NCI-H524 treated with DMSO at 0.1 percent for 48 hours (cell line): ENCODE data around the gene SYT12.
"Not testable (repeated sequence)": the region's sequence is repeated elsewhere in the genome, so short reads cannot be mapped to it uniquely, and the experiment has no call there.

Source experiments
- DNase-seq: peaks from one replicate; lab custom pipeline; 2025; lab: John Stamatoyannopoulos, UW

Gene SYT12

DNA sequence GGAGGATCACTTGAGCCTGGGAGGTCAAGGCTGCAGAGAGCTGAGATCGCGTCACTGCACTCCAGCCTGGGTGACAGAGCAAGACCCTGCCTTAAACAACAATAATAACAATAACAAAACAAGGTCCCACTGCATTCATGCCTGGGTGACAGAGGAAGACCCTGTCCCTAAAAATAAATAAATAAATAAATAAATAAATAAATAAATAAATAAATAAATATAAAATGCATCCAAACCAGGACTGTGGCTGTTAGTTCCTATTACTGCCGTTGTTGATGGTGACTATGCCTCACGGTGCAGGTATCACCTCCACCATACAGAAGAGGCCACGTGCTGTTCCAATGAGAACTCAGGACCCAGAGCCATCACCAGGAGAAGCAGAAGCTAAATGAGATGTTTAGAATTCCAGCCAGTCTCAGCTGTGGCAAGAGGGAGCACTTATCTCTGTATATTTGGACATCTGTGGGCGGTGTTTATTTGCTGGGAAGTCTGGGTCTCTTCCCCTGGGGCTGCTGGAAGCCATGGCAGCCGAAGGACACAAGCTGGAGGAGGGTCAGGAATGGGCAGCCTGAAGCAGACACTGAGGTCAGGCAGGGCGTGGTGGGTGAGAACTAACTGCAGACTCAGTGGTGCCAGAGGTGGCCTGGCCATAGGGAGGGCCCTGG is 26.2 kb upstream of the SYT12 start:
- no peak for DNase-seq

DNA sequence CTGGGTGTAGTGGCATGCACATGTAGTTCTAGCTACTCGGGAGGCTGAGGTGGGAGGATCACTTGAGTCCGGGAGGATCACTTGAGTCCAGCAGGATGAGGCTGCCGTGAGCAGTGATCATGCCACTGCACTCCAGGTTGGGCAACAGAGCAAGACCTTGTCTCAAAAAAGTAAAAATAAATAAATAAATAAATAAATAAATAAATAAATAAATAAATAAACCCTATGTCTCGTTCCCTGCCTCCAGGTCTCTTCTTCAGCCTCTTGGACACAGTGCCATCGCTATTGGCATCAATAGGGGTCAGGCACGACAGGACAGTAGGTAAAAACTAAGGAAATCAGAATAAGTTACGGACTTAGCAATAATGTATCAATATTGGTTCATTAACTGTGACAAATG is 23.4 kb upstream of the SYT12 start:
- DNase-seq, result no peak

DNA sequence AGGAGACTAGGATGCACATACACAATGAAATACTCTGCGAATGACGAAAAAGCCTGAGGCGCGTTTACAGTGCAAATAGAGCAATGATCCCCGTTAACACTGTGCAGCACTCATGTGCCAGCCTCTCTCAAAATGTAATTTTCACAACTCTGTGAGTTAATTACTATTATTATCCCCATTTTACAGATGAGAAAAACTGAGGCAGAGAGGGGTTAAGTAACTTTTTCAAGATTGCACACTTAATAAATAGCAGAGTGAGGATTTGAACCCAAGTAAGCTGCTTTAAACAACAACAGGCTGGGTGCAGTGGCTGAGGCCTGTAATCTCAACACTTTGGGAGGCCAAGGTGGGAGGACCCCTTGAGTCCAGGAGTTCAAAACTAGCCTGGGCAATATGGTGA is 21.6 kb upstream of the SYT12 start:
- no peak for DNase-seq

DNA sequence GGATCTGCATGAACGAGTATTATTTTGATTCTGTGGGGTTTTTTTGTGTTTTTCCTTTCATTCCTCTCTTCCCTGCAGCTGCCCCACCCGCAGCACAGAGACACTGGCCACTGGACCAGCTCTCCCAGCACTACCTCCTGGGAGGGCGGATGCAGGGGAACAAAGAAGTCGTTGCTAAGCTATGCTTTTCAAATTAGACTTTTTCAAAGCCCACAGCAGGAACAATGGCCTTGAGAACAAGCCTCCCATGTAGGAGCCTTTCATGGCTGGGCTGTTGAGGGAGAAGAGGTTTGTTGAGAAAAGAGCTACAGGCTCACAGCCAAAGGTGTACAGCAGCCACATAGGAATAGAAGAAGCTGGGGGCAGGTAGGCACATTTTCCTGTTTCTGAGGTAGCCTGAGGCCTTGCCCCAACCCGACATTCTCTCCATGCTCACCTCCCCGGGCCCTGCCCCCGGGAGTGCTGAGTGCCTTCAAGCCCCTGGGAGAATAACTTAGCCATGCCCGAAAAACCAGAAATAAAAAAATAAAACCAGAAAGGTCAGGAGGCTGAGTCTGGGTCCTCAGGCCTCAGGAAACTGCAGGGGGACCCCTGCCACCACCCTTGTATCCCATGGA is 20.5 kb upstream of the SYT12 start:
- DNase-seq, result no peak

DNA sequence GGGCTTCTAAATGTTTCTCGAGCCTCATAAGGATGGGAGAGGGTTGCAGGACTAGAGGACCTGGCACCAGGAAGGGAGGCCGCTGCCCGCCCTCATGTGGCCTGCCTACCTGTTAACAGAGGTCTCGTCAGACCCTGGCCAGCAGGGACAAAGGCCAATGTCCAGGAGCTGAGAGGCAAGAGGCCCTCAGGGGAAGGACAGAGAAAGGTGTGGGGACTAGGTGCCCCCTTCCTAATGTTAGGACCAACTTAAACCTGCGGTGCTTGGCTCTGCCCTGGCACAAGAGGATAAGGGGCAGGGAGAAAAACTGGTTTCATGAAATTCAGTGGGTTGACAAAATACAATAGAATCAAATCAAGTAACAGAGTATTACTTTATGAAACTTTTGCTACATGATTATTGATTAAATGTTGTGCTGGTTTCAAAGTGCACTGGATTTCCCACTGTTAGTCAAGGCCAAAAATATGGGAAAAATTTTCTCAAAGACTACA is 20.0 kb upstream of the SYT12 start:
- no peak for DNase-seq

DNA sequence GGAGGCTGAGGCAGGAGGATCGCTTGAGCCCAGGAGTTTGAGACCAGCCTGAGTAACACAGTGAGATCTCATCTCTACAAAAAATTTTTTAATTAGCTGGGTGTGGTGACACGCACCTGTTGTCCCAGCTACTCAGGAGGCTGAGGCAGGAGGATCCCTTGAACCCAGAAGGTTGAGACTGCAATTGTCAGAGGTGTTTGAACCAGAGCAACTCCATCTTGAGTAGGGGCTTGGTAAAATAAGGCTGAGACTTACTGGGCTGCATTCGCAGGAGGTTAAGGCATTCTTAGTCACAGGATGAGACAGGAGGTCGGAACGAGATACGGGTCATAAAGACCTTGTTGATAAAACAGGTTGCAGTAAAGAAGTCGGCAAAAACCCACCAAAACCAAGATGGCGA is 17.7 kb upstream of the SYT12 start:
- DNase-seq, result not testable (repeated sequence)

DNA sequence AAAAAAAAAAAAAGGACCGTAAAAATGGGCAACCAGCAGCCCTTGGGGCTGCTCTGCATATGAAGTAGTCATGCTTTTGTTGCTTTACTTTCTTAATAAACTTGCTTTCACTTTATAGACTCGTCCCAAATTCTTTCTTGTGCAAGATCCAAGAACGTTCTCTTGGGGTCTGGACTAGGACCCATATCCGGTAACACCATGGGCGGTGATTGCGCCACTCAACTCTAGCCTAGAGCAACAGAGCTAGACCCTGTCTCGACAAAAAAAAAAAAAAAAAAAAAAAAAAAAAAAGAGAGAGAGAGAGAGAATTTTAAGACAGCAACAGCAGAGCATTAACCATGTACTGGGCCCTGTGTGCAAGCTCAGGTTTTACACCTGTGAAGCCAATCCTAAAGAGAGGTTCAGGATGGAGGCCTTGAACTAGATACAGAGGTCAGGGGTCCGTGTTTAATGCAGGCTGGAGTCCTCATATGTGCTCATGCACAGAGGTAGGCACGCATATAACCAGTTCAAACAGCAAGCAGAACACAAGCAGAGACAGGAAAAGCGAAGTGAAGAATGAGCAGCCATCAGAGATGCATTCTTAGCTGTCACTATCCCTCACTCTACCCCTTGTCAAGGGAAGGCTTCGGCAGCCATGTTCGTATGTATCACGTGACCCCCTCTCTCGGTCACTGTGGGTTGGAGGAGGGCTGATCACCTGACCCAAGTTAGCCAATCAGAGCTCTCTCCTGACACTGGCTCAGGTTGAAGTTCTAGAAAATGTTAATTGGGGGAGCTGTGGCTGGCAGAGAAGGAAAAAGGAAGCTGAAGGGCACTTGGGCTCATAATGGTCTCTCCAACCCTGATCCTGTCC is 16.7 kb upstream of the SYT12 start:
- no peak for DNase-seq

DNA sequence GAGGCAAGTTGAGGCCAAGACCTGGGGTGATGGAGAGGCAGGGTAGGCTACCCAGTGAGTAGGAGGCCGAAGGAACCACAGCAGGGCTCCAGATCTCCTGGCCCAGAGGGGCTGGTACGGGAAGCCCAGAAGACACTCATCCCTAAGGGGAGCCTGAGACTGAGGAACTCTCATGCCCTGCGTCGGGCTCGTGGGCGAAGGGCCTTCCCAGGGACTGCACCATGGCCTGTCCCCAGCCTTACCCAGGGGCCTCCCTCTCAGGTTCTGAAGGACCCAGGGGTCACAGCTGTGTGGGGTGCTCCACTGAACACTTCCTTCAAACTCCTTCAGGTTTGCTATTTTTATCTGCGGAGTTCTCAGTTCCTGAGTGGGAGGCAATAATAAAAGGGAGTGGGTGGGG is 15.8 kb upstream of the SYT12 start:
- DNase-seq, result no peak

DNA sequence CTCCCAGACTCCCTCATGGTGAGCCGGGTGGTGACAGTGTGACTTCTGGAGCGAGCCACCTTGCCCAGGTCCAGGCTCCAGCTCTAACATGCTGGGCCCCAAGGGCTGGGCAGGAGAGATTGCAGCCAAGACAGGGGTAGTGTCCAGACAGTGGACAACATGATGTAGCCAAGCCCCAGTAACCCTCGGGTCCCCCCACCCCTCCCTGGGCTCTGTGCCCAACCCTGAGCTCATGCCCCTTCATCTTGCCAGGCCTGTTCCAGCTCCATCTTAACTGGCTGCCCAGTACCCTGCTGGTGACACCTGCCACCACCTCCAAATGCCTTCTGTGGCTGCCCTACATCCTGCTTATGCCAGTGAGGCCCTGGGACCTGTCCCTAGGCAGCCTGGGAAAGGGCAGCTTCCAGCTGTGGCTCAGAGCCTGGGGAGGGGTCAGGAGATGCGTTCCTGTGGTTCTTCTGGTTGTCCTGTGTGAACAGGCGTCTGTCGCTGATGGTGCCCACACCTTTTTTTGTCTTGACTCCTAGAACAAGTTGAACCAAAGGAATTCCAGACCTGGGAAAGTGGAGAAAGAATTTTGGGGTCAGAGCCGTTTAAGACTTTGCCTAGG is 12.5 kb upstream of the SYT12 start:
- no peak for DNase-seq

DNA sequence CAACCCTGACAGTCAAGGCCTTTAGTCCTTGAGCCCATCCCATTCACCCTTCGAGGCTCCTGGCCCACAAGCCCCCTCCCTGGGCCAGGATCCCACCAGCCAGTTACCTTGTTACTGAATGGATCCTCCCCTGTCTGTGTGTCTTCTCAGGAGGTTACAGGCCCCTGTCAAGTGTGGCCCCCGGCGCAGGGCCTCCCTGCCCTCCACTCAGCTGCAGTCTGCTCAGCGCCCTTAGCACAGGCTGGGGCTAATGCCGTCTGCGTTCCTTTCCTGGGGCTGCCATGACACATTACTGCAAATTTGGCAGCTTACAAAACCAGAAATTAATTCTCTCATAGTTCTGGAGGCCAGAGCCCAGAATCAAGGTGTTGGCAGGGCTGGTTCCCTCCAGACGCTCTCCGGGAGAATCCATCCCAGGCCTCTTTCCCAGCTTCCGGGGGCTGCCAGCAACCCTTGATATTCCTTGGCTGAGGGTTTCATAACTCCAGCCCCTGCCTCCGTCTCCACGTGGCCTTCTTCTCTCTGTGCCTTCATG is 9.4 kb upstream of the SYT12 start:
- DNase-seq, result no peak

DNA sequence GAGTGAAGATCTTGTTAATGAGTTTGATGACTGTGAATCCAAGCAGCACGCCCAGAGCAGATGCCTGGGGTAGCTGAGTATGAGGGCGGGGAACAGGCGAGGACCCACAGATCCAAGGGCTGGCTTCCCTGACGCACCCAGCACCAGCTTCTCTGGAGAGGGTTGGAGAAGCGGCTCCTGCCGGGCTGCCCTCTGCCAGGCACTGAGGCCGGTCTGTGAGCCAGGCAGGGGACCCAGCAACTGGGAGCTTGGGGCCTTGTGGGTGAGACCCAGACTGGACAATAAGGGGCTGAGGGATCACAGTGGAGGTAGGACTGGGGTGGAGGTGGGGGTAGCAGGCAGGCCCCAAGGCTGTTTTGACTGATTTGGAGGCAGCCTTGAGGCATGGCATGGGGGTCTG is 8.6 kb upstream of the SYT12 start:
- no peak for DNase-seq

DNA sequence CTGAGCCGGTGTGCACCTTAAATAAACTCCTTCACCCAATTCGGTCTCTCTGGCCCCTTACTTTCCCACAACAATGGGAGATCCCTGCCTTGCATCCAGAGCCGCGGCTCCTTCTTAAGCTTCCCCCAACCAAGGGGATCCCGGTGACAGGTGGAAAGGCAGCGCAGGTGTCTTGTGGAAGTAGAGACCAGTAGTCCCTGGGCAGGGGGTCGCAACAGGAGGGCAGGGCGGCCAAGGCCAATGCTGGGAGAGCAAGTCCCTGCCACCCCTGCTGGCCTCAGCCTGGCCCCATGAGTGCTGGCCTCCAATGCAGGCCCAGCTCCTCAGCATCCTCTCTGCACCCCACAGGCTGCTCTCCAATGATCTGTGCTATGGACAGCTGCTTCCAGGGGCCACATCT is 7.9 kb upstream of the SYT12 start:
- DNase-seq, result no peak

DNA sequence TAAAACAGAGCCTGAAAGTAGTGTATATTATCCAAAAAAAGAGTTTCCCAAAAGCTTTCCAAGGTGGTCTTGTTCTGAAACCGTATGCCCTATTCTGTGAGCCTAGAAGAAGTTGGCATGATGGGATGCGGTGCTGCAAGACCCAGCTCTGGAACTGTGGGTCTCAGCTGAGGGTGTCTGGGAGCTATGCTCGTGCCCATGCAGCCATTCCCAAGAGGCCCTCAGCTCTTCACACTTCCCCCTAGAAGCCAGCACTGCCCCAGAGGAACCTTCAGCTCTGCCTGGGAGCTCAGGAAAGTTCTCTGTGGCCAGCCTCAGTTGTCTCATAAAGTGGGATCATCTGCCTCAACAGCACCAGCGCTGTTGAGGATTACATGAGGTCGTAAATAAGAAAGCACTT is 6.4 kb upstream of the SYT12 start:
- no peak for DNase-seq

DNA sequence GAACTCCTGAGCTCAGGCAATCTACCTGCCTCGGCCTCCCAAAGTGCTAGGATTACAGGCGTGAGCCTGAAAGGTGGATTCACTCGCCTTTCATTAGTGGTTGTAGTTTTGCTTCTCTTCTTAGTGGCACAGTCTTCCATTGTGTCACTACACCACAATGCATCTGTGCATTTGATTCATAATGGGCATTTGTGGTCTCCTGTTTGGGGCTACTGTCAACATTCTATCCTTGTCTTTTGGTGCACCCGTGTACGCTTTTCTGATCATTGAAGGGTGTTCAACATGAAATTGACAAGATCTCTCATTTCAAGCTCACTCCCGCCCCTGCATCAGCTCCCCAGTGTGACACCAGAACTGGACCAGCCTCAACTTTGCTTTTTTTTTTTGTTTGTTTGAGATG is 2.0 kb upstream of the SYT12 start:
- DNase-seq, result no peak

DNA sequence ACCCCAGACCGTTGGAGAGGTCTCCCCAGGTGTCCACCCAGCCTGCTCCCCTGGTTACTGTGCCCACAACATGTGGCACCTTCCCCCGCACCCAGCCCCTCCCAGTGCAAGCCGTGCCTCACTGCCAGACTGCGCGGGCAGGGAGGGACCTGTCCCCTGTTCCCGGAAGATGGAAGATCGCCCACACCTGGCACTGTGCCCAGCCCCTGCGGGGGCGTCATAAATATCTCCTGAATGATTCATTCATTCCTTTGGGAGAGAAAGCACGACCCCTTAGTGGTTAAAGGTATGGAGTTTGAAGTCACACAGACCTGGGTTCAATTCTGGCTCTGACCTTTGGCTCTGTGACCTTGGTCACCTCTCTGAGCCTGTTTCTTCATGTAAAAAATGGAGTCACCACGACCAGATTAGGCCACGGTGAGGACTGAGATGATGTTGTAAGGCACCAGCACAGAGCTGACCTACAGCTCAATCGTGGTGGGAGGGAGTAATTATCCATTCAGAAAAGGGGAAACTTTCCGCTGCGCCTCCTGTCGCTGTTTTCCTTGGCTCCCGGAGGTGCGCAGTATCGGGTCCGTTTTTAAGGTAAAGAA is 497 bp upstream of the SYT12 start:
- no peak for DNase-seq

DNA sequence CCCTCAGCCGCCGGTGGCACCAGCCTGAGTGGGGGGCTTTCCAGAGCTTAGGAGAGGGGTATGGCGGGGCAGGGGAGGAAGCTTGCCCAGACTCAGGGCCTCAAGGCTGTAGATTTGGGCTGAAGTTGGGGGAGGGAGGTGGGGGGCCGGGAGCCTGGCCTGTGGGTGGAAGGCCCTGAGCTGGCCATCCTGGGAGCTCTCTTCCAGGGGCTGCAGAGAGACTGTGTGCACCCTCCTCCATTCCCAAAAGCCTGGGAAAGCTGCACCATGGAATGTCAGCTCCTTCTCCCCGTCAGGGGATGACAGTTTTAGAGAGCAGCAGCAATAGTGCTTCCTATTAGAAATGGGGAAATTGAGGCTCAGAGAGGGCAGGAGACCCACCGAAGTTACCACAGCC is 1.0 kb downstream of the SYT12 start:
- DNase-seq, result no peak

DNA sequence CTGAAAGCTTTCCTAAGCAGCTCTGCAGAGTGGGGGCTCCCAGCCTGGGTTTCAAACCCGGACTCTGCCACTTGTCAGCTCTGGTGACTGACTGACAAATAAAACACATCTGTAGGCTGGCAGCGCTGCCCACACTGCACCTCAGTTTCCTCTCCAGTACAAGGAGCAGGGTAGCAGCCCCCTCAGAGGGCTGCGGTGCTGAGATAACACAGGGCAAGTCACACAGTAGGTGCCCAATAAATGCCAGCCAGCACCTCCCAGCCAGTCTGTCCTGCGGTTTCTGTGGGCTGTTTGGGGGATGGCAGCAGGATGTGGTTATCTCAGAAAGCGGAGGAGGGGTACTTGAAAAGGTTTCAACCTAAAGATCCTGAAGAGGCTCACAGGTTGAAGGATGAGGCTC is 1.5 kb downstream of the SYT12 start:
- DNase-seq, result no peak

DNA sequence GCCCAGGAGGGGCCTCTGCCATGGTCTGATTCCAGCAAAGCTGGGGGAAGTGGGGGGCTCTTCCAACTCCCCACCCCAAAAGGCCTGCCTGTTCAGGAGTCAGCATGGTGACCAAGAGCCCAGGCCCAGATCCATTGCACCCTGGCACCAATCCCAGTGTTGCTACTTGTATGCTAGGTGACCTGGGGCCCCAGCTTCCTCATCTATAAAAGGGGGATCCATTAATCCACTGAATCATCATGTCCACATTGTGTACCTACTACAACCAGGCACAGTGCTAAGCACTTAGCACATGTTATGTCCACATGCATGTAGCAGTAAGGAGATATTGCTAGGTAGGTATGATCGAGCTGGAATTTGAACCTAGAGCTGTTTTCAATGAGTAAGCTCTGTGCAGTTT is 2.0 kb downstream of the SYT12 start:
- no peak for DNase-seq

DNA sequence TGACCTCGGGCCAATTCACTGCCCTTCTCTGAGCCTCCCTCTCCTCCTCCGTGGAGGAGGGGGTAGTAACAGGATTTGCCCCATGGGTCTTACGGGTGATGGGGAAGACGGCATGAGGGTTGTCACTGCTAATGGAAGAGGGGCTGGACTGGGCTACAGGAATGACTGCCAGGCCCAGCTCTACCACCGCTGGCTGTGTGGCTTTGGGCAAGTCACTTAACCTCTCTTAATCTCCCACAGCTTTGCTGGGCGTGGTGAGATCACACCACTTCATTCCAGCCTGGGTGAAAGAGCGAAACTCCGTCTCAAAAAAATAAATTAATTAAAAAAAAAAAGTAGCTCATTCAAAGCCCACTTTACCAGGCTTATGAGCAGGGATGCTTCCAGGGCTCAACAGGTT is 2.8 kb downstream of the SYT12 start:
- DNase-seq, result no peak

DNA sequence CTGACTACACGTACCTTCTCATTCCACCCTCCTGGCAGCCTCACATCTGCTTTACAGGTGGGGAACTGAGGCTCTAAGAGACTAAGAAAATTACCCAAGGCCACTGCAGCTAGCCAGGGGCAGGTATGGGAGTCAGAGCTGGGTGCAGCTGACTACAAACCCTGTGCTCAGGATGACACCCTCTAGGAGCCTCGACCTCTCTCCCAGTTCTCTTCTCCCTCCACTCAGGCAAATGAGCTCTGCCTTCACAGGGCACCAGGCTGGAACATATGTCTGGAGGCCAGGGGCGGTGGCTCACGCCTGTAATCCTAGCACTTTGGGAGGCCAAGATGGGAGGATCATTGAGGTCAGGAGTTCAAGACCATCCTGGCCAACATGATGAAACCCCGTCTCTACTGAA is 4.0 kb downstream of the SYT12 start:
- no peak for DNase-seq

DNA sequence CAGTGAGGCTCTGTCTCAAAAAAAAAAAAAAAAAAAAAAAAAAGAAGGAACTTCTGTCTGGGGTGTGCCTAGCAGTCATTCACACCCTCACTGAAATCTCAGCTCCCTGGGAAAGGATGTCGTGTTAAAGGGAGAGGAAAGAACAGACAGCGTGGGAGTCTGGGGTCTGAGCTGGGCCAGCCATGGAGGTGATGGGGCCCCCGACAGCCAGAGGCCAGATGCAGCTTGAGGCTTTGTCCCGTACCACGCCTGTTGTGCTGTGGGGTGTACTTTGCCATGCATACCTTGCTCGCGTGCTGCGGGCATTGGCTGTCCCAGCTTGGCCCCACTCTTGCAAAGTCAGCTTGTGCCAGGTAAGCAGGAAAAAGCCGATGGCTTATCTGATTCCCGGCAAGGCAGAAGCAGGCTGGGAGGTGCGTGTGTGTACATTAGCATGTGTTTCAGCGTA is 4.6 kb downstream of the SYT12 start:
- DNase-seq, result no peak

DNA sequence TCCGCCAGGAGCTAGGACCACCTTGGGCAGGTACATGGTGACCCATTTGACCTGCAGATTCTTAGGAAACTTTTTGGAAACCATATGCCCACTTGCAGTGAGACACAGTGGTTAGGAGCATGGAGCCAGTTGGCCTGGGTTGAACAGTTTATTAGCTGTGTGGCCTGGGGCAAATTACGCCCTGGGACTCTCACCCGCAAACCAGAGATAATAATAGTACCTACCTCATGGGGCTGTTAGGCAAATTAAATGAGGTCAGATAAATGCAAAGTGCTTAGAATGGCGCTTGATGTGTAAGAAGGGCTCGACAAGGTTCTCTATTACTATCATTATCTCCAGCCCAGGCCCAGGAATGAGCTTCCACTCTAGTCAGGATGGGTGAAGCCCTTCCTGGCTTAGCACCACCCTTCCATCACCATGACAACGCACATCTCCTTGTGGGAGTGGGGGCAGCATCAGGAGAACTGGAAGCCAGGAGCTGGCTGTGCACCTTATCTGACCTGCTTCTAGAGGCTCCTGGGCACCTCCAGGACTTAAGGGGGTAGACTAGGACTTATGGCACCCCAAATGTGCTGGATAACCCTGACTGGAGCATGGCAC is 5.1 kb downstream of the SYT12 start:
- no peak for DNase-seq
